NOMO-1 (cell line): ENCODE measurements around the gene CTBP2.

ENCODE experiments used
- DNase-seq, 2 experiments: peaks; one replicate each; lab custom pipeline; 2025; ENCODE audit not compliant: unreplicated experiment in 2 of 2; lab: John Stamatoyannopoulos, UW

CTBP2 gene

DNA sequence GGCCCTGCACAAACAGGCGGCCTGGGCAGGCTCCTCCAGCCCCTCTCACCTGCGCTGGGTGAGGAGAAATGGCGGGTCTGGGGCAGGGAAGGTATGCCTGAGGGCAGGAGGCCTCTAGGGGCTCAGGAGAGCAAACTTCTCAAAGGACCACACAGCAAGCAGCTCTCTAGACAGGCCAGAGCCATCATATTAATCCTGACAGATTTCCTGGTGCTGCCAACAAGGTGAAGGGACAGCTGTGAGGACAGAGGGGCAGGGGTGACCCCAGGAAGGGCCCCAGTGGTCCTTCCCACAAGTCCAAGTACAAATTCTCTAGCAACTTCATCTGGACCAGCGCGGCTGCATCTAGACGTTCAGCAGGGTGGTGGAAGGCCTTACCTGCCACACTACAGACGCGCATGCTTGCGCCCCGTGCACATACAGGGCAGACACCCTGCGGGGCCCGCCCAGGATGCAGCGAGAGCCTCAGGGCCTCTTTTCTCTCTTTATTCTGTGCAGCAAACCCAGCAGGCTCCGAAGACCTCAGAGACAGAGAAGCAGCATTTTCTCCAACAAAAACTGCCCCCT, 156.4 kb downstream of the CTBP2 start:
- DNase-seq, result no peak

DNA sequence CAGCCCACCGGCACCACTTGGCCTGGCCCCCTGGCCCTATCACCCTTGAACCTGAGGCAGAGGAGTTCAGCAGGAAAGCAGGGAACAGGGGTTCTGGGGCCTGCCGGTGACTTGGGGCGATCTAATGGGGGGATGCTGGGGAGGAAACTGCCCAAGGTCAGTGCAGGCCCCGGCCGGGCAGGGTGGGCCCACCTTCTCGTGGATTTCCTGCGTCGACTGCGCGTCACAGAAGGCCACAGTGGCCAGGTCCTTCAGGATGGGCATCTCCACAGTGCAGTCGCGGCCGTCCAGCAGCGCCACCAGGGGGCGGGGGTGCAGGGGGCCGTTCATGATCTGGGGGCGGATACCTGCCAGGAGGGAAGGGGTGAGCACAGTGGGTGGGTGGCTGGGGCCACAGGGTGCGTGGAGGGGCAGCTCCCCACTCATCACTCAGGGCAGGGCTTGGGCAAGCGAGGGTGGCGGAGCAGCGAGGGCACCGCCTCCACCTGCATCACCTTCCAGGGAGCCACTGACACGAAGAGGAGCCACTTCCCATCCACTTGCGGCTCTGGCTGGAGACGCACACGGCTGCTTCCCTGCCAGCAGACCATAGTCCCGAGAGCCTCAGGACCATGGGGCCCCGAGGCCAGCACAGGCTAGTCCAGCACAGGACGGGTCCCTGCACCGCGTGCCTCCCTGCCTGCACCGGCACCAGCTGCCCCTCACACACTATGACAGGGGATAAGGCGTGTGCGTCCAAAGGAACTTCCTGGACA, 157.0 kb downstream of the CTBP2 start:
- no peak for DNase-seq

DNA sequence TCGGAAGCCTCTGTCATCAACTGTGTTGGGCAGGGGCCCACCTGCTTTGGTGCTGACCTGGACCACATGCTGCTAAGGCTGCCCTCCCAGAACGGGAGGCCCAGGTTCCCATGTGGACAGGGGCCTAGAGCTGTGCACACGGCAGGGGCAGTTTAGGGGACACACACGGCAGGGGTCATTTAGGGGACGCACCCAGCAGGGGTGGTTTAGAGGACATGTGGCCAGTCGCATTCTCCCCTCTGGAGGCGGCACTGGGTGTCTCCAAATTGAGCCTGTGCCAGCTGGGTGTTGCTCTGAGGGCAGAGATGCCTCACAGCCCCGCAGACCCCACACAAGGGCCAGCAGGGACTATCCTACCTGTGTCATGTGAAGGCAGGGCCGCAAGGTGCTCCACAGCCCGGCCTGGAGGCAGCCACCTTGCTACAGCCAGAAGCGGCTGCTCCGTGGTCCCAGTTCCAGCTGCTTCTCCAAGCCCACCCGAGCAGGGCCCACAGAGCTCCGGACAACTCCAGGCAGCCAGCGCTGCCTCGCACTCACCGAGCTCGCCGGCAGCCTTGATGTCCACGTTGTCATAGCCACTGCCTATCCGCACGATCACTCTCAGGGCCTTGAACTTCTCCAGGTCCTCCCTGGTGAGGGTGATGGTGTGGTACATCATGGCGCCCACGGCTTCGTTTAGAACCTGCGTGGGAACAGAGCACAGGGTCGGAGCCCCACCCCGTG, 157.8 kb downstream of the CTBP2 start:
- no peak for DNase-seq

GRCh38 chr10:125002047-125002422, 158.3 kb downstream of the CTBP2 start:
- DNase-seq, result no peak

DNA sequence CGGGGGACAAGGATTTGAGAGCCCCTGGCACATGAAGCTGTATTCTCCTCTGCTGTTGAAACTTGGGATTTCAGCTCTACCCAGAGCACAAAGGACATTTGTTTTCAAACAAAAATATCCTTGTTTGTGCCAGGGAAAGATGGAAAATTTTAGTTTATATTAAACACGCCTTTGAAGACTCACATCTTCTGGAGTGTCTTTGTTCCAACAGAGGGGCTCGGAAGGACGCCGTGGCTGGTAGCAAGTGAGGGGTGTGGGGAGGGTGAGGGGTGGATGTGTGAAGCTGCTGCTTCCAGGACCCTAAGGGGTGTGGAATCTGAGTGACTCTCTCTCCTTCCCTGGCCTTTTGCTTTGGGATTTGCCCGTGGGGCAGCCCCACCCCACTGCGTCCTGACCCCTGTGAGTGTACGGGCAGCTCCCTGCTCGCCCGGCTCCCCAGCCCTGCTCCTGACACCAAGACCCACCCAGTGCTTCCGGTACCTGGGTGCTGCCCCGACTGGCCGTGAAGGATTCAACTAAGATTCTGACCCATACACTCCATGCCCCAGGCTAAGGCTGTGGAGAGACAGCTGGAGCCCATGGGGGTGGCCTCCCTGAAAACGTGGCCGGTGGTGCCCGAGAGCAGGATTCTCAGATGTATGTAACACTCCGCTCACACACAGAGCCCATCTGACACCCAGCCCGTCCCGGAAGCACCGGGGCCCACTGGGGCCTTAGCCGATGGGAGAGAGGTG, 158.9 kb downstream of the CTBP2 start:
- no peak for DNase-seq

- DNase-seq, result no peak
Measured at GRCh38 chr10:125000366-125001312, 159.7 kb downstream of the CTBP2 start.

- no peak for DNase-seq
Measured at GRCh38 chr10:124999433-125000365, 160.7 kb downstream of the CTBP2 start.

GRCh38 chr10:124998624-124999291, 161.6 kb downstream of the CTBP2 start:
- no peak for DNase-seq

DNA sequence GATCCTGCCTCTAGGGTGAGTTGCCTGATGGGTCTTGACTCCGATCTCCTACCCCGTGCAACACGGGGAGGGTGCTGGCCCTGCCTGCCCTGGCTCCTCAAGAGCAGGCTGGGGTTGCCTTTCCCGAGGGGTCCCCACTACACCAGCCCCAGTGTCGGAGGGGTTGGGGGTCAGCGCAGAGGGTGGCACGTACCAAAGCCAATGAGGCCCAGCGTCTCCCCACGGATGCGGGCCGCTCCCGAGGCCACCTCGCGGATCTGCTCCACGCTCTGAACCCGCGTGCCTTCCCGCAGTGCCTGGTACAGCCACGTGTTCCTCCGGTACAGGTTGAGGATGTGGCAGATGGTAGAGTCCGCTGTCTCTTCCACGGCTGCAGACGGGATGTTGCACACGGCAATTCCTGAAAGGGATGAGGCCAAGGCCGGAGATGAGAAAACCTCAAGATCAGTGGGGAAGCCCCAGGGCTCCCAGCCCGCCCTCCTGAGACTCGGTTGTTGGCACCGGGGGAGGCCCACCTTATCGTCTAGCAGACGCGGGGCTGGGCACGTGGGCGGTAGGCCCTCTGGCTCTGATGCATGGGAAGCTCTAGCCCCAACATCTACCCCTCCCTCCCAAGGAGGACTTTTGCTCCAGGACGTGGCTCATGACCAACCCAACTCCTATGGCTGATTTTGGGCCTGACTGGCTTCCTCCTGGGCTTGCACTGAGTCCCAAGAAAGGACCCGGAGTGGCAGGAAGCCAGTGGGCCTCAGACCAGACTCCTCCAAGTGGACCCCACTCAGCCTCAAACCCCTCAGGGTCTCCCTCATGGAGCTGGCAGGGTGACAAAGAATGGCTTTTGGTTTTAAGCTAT, 162.4 kb downstream of the CTBP2 start:
- no peak for DNase-seq

DNA sequence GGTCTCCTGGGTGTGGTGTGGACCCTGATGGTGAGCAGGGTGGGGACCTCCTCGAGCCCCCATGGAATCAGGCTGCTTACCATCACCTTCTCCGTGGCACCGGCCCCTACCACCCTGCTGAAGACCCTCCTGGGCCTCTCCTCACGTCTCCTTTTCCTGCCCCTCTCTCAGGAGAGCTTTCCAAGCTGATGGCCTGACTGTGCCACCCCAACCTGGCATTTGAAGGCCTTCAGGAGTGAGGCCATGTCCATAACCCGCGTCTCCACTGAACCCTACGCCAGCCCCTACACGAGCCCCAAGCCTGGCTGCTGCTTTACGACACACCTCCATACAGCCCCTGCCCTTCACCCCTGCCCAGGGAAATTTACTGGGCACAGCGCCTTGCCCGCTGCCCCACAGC, 163.1 kb downstream of the CTBP2 start:
- DNase-seq, result no peak

- no peak for DNase-seq
Measured at GRCh38 chr10:124996854-124997215, 163.5 kb downstream of the CTBP2 start.

- no peak for DNase-seq
Measured at GRCh38 chr10:124996127-124996853, 164.1 kb downstream of the CTBP2 start.

DNA sequence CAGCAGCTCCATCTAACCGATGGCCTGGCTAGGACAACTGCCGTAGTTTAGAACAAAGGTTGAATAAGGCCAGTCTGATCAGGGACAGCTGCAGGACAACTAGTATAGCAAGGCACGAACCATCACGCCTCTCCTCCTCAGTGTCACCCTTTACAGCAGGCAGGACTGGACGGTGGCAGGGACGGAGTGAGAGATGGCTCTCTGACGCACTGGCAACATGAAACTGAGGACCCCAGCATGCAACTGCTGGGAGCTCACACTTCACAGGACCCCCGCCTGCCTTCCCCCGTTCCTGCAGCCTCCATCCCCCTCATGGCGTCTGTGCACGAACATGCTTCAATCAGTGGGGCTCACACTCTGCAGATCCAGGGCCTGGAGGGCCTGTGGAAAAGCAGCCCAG, 164.8 kb downstream of the CTBP2 start:
- DNase-seq, result no peak

- DNase-seq, result no peak
Measured at GRCh38 chr10:124994573-124995473, 165.5 kb downstream of the CTBP2 start.

DNA sequence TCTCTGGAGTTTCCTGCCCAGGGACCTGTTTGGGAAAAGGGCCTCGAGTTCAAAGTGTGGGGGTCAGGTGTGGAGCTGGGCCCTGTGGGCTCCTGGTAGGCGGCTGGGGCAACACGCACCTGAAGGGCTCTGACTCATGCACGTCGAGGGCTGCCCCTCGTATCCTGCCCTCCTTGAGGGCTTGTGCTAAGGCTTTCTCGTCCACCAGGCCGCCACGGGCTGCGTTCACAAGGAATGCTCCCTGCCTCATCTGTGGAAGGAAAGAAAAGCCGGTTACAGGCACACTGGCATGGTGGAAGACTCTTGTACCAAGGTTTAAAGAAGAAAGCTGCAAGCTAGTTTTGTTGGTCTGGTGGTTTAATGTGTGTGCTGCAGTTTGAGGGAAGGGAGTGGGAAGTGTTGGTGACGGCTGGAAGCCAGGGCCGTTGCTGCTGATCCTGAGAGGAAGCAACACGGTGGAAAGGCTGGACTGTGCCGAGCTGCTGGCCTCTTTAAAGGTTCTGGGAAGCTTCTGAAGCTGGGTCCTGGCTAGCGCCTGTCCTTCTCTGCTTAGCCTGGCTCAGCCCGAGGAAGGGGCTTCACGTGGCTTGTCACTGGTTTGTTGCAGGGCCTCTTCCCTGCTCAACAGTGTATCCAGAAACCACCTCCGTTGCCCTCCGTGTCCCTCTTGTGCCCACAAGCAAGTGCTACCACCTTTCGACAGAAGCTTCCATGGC, 166.5 kb downstream of the CTBP2 start:
- no peak for DNase-seq

DNA sequence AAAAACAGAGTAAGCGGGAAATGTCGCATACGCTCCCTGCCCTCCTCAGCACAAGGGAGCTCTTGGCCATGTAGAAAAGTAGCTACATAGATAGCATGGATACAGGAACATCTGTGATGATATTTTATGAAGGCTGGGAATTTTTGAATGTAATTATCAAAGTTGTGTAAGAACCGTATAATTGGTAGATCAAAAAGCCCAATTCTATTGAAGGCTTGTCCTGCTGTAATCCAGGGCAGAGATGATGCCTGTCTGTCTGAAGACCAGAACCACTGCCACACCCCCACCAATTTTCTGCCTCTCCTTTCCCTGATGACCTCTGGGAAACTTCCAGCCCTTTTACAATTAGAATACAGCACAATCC, 167.0 kb downstream of the CTBP2 start:
- no peak for DNase-seq
